ENCODE measurements around the gene BRD1.

The BRD1 gene

GRCh38 chr22:49811020-49811791 lies 16.5 kb downstream of the BRD1 start:
- TF ChIP-seq, protein P1, sequence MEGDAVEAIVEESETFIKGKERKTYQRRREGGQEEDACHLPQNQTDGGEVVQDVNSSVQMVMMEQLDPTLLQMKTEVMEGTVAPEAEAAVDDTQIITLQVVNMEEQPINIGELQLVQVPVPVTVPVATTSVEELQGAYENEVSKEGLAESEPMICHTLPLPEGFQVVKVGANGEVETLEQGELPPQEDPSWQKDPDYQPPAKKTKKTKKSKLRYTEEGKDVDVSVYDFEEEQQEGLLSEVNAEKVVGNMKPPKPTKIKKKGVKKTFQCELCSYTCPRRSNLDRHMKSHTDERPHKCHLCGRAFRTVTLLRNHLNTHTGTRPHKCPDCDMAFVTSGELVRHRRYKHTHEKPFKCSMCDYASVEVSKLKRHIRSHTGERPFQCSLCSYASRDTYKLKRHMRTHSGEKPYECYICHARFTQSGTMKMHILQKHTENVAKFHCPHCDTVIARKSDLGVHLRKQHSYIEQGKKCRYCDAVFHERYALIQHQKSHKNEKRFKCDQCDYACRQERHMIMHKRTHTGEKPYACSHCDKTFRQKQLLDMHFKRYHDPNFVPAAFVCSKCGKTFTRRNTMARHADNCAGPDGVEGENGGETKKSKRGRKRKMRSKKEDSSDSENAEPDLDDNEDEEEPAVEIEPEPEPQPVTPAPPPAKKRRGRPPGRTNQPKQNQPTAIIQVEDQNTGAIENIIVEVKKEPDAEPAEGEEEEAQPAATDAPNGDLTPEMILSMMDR (IDR thresholded peaks at IDR 0.05; ENCODE audit: insufficient read depth, low read length, poor library complexity, severe bottlenecking): no peak
- H3K36me3 ChIP-seq (ENCODE audit: control insufficient read depth, insufficient read depth, low read length): peaks cover 9% of the 10 kb centered on the region
- DNase-seq (ENCODE audit: extremely low read depth, insufficient read length): no peak
- H3K27me3 ChIP-seq (replicated peaks; ENCODE audit: control insufficient read depth, insufficient read depth, low read length): no peaks in the 10 kb centered on the region
- no peak overlapping the region for H3K4me3 ChIP-seq (replicated peaks; ENCODE audit: low read depth, low read length)

GRCh38 chr22:49810363-49811019 lies 17.2 kb downstream of the BRD1 start:
- DNase-seq (ENCODE audit: extremely low read depth, insufficient read length): no peak
- H3K4me3 ChIP-seq (replicated peaks; ENCODE audit: low read depth, low read length): no peak overlapping the region
- TF ChIP-seq, protein P1 (IDR thresholded peaks at IDR 0.05; ENCODE audit: insufficient read depth, low read length, poor library complexity, severe bottlenecking): no peak
- H3K36me3 ChIP-seq (ENCODE audit: control insufficient read depth, insufficient read depth, low read length): peaks cover 9% of the 10 kb centered on the region
- H3K27me3 ChIP-seq (replicated peaks; ENCODE audit: control insufficient read depth, insufficient read depth, low read length): no peaks in the 10 kb centered on the region

DNA sequence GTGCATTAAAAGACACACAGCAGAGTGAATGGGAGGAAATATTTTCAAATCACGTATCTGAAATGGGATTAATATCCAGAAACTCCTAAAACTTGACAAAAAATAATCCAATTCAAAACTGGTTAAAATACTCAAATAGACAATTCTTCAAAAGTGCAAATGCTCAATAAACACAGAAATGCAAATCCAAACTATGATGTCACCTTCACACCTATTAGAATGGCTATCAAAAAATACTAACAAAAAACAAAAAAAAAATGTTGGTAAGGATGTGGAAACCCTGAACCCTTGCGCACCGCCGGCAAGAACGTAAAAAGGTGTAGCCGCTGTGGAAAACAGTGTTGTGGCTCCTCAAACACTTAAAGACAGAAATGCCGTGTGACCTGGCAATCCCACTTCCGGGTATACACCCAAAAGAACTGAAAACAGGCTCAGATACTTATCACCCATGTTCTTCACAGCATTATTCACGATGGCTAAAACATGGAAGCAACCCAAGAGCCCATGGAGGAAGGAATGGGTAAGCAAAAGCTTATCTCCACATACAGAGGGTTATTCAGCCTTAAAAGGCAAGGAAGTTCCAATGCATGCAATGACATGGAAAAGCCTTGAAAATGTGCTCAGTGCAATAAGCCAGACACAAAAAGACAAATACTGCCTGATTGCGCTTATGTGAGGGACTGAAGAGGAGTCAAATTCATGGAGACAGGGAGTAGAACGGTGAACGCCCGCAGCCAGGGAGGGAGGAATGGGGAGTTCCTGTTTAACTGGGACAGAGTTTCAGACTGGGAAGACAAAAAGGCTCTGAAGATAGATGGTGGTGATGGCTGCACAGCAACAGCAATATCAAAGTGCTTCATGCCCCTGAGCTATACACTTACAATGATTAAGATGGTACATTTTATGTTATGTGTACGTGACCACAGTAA lies 19.6 kb downstream of the BRD1 start:
- Histone ChIP-seq H3K4me3 (replicated peaks; ENCODE audit: low read depth, low read length) (no peak overlapping the region), H3K36me3 (ENCODE audit: control insufficient read depth, insufficient read depth, low read length) (peaks cover 12% of the 10 kb centered on the region)
- TF ChIP-seq, protein P1 (IDR thresholded peaks at IDR 0.05; ENCODE audit: insufficient read depth, low read length, poor library complexity, severe bottlenecking): no peak

DNA sequence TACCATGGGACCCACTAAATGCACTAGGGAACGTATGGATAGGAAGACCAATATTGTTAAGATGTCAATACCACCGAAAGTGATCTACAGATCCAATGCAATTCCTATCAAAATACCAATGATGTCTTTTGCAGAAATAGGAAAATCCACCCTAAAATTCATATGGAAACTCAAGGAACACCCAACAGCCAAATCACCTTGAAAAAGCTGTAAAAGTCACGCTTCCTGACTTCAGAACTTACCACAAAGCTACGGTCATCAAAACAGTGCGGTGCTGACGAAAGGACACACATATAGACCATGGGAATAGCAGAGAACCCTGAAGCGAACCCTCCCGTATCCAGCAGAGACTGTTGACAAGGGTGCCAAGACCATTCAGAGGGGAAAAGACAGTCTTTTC lies 20.5 kb downstream of the BRD1 start:
- DNase-seq (ENCODE audit: extremely low read depth, insufficient read length): no peak
- Histone ChIP-seq H3K36me3 (ENCODE audit: control insufficient read depth, insufficient read depth, low read length) (peaks cover 8% of the 10 kb centered on the region), H3K27me3 (replicated peaks; ENCODE audit: control insufficient read depth, insufficient read depth, low read length) (no peaks in the 10 kb centered on the region), H3K4me3 (replicated peaks; ENCODE audit: low read depth, low read length) (no peak overlapping the region)
- TF ChIP-seq, protein P1 (IDR thresholded peaks at IDR 0.05; ENCODE audit: insufficient read depth, low read length, poor library complexity, severe bottlenecking): no peak

More for the DNA sequence above, 19.6 kb downstream of the BRD1 start:
- H3K27me3 ChIP-seq (replicated peaks; ENCODE audit: control insufficient read depth, insufficient read depth, low read length): no peaks in the 10 kb centered on the region
- DNase-seq (ENCODE audit: extremely low read depth, insufficient read length): no peak

- no peak overlapping the region for H3K4me3 ChIP-seq (replicated peaks; ENCODE audit: low read depth, low read length)
- TF ChIP-seq, protein P1 (IDR thresholded peaks at IDR 0.05; ENCODE audit: insufficient read depth, low read length, poor library complexity, severe bottlenecking): no peak
- H3K27me3 ChIP-seq (replicated peaks; ENCODE audit: control insufficient read depth, insufficient read depth, low read length): no peaks in the 10 kb centered on the region
- peaks cover 15% of the 10 kb centered on the region for H3K36me3 ChIP-seq (ENCODE audit: control insufficient read depth, insufficient read depth, low read length)
- no peak for DNase-seq (ENCODE audit: extremely low read depth, insufficient read length)
These were observed 23.8 kb downstream of the BRD1 start for GRCh38 chr22:49803737-49804375.
